Epidermal melanocyte (primary cell): ENCODE results near the gene SYPL1.

Experiments used
- DNase-seq: peaks from one replicate; pipeline ENCODE4 v3.0.0; 2011; ENCODE audit warnings: low spot score; ENCODE audit not compliant: insufficient read length

The SYPL1 gene

DNA sequence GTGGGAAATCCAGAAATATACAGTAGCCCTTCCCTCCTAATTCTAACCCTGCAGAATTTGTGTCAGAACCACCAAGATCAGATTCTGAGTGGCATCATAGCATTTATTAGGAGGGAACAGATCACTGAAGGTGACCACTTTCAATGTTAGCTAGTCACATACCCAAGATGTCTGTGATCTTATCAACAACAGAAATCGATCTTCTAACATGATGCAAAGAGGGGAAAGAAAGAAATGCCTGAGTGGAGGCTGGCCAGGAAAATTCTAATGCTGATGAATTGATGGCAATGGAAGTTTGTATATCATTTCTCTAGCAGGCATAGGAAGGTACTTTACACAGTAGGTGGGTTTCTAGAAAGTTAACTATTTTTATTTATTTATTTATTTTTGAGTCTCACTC lies 10.6 kb upstream of the SYPL1 start:
- DNase-seq: no peak

DNA sequence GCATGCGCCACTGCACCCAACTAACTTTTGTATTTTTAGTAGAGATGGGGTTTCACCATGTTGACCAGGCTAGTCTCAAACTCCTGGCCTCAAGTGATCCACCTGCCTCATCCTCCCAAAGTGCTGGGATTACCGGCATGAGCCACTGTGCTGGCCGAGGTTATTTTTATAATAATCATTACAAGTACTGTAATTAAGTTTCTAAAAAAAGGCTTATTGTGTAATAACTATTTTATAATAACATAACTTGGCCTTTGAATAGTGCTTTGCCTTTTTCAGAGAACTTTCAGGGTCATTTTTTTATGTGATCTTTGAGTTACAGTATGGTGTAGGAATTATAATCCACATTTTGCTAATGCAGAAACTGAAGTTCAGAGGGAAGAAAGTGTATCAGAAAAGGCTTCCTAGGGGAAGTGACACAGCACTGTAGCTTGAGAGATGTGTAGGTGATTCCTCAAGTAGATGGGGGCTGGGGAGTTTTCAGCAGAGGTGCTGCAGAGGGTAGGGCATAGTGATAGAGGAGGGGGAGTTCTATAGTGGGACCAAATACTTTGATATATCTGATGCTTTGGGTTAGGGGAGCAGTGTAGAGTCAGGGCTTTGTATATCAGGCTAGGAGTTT lies 9.2 kb upstream of the SYPL1 start:
- no peak for DNase-seq

DNA sequence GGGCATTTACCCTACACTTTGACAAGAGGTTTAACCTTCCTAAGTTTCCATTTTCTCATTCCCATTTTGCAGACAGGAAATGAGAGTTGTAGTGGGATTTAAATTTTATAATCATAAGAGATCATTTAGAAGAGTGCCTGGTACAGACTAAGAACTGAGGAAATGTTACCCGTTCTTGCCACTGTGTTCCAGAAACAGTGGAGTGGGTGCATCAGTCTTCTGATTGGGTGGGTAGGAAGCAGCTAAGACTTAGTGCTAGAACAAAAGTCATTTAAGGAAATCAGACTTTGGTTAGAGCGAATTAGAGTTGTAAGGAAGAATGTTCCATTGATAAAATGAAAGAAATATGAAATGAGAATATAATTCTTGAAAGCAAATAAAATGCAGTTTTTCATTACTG lies 8.4 kb upstream of the SYPL1 start:
- no peak for DNase-seq

DNA sequence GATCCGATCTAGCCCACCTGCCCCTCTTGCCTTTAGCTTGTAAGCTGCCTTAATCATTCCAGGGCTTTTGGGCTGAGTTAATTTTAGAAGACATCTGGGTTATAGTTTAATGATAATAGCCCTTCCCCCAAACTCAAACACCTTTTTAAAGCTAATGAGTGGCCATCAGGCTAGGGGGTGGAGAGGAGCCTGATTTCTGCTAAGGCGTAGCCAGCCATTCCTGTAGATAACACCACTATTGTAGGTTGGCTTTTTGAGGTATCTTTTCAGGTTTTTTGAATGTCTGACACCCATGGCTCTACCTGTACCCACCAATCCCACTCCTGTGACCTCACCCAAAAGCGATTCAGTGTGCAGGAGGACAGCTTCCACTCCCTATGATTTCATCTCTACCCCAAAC lies 7.6 kb upstream of the SYPL1 start:
- DNase-seq: no peak

DNA sequence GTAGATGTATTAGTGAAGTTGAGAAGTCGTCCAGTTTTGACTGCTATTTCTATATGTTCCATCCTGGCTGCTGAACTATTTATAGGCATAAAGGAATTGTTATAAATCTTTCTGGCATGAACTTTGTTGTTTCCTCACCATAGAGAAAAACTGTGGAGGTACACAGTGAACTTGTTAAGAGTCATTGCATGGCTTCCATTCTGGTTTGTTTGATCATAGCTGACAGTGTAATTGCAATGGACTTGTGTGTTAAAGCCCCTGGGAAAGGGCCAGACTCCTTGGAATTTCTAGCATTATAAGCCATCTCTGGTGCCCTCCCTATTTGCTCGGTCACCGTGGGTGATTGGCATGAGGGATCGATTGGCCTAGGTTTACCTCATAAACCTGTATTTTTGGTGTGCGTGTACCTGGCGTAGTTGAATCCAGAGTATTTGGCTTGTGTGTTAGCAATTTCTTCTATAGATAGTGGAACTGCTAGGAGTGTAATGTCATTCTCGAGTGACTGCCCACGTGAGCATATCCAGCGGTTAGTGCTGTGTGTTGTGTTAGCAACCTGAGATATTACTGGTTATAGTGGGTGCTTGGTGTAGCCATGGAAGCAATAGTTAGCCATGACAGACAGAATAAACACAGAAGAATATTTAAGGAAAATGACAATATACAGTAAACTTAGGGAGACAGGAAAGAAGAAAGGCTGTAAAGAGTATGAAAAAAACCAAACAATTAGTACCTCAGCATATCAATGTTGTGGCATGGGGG lies 5.9 kb upstream of the SYPL1 start:
- no peak for DNase-seq

DNA sequence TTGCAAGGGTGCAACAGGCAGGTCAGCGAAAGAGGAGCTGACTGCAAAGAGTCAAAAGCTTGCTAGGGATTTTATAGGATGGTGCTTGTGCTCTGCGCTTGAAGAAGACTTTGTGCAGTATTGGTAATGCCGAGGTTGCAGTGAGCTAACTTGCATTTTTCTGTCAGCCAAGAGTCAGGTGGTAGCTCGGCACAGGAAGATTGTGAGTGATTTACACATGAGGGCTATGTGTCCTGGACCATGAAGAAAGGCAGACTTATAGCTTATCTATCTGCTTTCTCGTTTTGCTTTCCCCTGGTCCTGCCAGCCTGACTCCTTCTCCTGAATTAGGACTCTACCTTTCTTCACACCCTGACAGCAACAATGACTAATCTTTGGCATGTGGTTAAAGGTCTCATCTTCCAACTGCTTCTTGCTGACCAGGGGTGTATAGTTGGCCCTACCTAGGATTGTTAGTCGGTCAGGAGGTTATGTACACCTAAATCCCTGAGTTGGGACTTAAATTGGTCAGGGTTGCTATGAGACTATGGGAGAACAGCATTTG lies 4.1 kb upstream of the SYPL1 start:
- DNase-seq: no peak

DNA sequence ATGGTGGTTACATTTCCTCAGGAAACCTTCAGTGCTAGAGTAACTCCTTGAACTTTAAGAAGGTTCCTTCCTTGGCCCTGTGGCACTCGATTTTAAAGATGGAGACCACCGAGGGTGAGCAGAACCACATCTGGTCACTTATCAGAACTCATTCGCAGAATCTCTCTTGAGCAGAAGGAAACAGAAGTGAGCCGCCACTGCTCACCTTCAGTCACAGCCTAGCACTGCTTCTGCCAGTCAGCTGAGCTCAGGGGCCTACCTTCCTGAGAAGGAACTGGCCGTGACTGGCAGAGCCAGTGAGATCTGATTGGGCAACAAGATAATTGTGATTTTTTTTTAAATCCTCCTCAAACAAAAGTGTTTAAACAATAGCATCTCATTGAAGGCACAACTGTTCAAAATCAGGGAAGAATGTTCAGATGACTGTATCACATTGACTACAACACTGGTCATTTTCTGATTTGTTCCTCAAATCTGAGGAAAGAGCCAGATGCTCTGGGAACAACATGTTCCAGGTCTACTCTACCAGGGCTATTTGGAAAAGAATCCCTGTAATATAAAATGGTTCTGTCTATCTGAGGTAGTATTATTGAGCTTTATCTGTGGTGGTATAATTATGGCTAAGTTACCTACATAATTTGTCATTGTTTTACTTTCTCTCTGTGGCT lies 2.7 kb upstream of the SYPL1 start:
- no peak for DNase-seq

DNA sequence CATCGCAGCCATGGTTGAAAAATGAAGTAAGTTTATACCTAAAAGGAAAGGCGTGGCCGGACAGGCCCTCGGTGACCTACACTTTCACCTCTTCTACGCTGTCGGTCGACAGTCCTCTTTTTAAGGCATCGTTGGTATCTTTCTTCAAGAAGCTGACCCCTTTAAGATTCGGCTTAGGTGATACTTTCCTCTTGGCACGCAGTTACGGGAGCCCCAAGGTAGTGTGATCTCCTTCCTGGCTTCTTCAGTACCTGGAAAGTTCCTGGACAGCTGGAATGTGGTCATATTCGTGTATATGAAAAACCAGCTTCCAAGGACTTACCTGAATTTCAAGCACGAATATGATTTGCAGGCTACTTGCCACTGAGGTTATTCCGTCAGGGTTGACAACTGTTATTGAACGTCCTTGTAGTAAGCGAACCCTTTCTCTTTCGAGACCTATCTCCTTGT lies 885 bp upstream of the SYPL1 start:
- no peak for DNase-seq

DNA sequence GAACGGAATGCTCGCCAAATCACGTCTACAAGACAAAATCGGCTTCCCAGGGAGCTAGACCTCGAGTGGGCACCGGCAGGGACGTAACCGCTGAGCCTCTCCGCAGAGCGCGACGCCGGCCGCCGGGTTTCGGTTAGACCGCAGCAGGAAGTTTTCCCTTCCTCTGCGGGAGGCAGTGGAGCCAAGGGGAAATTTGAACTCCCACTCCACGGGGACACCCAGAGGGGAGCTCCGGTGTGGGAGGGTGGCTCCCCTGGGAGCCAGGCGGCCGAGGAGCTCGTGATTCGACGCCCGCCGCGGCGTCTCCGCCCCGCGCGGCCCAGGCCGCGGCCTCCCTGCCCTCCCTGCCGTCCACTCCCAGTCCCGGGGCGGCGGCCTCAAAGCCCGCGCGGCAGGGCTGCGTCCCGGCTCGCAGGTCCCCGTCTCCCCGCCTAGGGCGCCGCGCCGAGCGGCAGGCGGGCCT lies 426 bp downstream of the SYPL1 start:
- DNase-seq: no peak

DNA sequence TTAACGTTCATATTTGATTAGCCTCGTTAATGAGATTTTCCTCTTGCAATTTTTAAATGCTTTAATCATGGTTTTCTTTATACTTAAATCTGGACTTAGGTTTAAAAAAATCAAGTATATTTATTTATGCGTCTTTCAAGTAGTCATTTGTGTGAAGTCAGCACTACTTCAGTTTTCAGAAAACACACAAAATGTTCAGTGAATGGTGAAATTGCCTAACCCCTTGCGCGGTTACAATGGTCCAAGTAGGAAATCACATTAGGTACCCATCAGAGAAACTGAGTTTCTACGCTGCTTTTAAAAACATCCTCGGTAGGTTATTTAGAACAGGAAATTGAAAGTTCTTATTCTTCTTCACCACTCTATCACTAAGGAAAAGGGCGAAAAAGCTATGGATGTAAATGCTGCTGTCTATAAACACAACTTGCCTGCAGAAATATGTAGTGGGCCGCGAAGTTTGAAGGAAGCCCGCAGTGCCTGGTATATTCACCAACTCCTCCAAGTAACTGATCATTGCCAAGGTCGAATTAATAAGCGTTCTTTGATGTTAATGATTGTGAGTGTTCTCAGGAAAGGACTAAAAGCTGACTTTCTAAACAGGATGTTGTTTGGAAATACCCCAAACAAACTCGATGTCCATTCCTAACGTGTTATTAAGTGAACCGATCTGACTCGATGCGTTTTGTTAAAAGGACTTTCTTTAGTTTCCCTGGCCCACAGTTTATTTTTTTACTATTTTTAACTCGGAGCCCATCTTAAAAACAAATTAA lies 1.0 kb downstream of the SYPL1 start:
- DNase-seq: no peak

DNA sequence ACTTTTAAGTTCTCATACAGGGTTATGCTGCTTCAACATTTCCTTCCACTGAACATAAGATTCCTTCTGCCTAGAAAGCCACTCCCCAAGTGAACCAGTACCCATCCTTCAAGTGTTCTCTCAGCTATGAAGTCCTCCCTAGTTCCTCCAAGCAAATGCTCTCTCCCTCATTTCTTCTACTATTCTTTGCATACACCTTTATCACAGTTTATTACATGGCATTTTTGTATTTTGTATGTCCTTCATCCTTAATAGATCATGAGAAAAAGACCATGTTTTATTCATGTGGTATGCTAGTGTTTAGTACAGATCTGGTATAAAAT lies 1.9 kb downstream of the SYPL1 start:
- no peak for DNase-seq

DNA sequence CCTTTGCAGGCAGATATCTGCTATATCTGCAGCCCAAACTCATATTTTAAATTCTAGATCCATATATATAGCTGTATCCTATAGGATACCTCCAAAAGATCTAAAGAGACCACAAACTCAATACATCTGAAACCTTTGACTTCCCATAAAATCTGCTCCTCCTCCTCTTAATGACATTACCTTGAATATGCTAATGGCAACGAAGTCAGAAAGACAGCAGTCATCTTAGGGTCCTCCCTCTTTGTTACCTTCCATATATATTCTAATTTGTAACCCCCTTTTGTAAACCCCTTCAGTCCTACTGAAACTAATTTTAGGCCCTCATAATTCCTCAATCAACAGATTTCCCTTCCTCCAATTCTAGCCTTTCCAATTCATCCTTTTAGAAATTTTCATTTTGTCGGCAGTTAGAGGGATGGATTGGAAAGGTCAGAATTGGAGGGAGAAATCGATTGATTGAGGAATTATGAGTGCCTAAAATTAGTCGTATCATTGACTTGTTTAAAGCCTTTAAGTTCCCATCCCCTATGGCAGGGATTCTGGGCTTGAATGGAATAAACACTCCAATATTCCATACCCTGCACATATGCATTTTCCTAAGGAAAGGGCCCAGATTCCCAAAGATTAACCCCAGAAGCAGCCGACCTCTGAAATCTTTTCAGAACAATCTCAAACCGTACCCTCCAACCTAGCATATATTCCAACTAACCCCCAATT lies 2.4 kb downstream of the SYPL1 start:
- DNase-seq: no peak

DNA sequence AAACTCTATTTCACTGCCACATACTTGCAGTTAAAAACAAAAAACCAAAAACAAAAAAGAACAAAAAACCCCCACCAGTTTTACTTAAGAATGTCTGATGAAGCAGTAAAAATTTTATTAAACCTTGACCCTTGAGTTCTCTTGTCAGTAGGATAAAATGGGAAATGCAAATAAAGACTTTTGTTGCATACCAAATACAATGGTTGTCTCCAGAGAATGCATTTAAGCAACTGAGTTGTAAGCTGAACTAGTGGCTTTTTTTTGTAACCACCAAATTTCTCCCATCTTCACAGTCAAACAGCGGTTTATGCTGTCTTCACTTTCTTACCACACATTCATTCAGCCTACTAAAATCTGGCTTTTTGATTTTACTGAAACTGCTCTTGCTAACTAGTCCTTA lies 3.1 kb downstream of the SYPL1 start:
- DNase-seq: no peak

DNA sequence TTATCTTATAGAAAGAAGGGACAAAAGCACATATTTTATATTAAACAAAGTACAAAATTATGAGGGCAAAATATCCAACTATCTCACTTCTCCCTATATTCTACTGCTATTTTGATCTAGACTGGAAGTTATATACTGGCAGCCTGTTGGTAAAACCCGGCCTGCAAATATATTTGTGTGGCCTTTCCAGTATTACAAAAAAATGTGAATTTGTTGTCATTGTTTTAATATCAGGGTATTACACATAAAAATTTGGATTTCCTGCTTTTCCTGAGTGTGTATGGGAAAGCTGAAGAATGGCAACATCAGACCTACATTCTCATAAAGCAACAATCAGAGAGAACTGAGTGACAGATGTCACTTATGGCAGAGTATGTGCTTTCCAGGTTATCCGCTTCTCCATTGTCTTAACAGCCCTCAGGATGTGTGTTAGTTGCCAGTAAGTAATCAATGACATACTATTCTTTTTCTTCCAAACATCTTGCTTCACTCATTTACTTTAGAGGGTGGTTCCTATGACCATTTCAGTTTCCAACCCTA lies 7.3 kb downstream of the SYPL1 start:
- DNase-seq: no peak

DNA sequence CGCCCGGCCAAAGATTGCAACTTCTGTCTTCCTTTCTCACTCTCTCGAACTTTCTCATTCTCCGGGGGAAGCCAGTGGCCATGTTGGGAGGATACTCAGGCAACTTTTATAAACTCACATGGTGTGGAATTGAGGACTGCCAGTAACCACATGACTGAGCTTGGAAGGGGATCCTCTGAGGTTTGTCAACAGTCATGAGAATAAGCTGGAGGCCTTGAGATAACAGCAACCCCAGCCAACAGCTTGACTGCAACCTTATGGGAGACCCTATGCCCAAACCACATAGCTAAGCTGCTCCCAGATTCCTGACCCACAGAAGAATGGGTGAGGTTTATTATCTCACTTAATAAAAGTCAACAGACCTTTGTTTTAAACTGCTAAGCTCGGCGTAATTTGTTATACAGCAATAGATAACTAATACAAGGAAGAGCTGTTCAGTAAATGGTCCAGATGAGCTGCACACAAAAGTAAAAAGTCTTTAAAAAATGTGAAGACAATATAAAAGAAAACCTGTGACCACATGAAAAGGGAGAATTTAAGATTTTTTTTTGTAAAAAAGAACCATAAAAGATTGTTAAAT lies 9.6 kb downstream of the SYPL1 start:
- DNase-seq: no peak

DNA sequence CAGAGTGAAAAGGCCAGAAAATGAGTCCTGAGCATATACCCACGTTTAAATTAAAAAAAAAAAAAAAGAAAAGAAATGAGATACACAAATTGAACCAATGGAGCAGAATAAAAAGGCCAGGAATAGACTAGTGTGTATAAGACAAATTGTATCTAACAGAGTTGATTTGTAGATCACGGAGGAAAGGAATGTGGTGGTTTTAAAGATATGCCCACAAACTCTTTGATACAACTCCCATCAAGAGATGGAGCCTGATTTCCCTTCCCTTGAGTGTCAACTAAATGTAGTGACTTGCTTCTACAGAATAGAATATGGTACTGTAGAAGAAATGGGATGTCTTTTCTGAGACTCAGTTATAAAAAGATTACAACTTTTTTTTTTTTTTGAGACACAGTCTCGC lies 10.4 kb downstream of the SYPL1 start:
- no peak for DNase-seq

DNA sequence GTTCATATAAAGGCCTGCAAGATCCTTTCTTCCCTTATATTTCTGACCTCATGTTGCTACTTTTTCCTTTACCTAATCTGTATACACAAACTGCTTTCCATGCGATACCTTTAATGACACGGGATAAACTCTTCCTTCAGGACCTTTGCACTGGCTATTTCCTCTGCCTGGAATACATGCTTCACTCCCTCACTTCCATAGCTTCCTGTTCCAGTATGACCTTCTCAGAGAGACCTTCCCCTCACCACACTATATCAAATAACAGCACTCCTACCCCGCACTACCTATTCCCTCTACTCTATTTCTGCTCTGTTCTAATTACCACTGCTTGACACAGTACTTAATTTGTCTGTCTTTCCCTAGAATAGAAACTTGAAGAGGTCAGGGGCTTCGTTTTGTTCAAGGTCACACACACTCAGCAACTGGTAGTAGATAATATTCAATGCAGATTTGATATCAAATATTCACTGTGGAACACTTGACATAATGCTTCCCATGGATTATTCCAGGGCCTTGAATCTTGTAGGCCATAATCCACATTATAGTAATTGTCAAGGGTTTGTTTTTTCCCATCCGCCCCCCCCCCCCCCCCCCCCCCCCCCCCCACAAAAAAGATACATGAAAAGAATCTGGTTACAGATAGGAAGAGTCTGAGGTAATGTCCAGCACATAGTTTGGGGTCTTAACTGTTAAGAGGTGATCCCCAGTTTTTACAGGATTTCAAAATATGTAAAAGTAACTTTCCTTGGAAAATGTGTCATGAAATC lies 11.1 kb downstream of the SYPL1 start:
- DNase-seq: no peak

DNA sequence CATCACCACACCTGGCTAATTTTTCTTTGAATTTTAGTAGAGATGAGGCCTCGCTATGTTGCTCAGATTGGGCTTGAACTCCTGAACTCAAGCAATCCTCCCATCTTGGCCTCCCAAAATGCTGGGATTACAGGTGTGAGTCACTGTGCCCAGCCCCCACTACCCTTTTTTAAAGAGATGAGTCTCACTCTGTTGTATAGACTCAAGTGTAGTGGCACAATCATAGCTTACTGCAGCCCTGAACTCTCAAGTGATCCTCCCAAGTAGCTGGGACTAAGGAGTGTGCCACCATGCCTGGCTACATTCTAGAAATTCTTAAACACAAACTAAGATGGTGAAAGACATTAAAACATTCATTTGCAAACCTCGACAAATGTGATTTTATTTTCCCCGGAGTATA lies 12.6 kb downstream of the SYPL1 start:
- DNase-seq: no peak

DNA sequence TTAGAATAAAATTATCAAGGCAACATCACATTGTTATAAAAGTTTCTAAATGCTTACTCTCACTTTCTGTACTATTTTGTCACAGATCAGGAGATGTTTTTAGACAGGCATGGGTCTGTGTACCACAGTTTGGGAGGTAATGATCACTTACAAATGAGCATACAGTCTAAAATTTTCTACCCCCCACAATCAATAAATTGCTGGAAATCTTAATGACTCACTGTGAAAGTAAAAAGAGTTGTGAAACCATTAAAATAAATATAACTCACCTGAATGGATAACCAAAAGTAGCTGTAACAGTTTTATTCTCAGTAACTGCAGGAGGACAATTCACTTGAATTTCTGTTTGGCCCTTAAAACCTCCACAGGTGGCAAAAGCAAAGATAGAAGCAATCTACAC lies 13.2 kb downstream of the SYPL1 start:
- DNase-seq: no peak

DNA sequence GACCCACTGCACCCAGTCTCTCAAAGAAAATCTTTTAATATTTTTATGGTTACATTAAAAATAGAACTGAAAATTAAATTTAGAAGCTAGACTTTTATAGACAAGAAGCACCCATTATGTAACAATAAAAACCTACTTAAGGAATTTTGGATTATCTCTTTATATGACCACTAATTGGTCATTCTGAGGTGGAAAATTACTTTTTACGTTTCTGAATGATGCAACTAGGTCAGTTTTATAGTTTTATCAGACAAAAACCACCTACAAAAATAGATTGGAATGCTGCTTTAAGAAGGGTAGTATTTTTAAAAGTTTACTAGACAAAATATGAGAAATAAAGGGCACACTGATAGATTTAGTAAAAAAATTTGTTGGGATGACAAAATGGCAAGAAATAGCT lies 16.5 kb downstream of the SYPL1 start:
- no peak for DNase-seq
